Keratinocyte (primary cell): ENCODE results near the gene CHST12. TPM values are rescaled to one million over a fixed set of nuclear protein-coding genes. Genes with fewer than 3 reads are reported as not detected.

Experiments used
- DNase-seq: peaks from one replicate; pipeline ENCODE4 v3.0.0-alpha.2; 2011; ENCODE audit warnings: low read depth, missing footprints, low spot score
- FAIRE-seq: peaks from 2 replicates; lab custom pipeline; 2011; peaks lifted over from hg19 to GRCh38; lab: Jason Lieb, UNC
- H2AFZ ChIP-seq: 2 replicates; pipeline ENCODE4 v1.6.0; 2012; ENCODE audit warnings: low read length, control low read depth, inconsistent platforms; ENCODE audit not compliant: control insufficient read depth
- H3K27ac ChIP-seq: 2 replicates; pipeline ENCODE4 v1.5.1; 2011; ENCODE audit warnings: low read length; ENCODE audit not compliant: control insufficient read depth, insufficient read depth
- H3K27me3 ChIP-seq: 3 replicates; pipeline ENCODE4 v1.6.0; 2011; ENCODE audit warnings: low read length; ENCODE audit not compliant: control insufficient read depth, insufficient read depth; ENCODE audit errors: extremely low read depth
- H3K36me3 ChIP-seq, 2 experiments: 2 replicates in 1 of 2; 3 replicates in 1 of 2; pipeline ENCODE4 v1.5.1; 2011; ENCODE audit warnings: low read length in 2 of 2, mild to moderate bottlenecking in 1 of 2; ENCODE audit not compliant: control insufficient read depth in 2 of 2, insufficient read depth in 2 of 2; ENCODE audit errors: extremely low read depth in 1 of 2
- H3K4me1 ChIP-seq: 3 replicates; pipeline ENCODE4 v1.5.1; 2011; ENCODE audit warnings: low read length; ENCODE audit not compliant: control insufficient read depth, insufficient read depth; ENCODE audit errors: extremely low read depth
- H3K4me2 ChIP-seq: 3 replicates; pipeline ENCODE4 v1.6.0; 2011; ENCODE audit warnings: low read depth, low read length; ENCODE audit not compliant: control insufficient read depth, insufficient read depth; ENCODE audit errors: extremely low read depth
- H3K4me3 ChIP-seq, 3 experiments: fragments of 200-600 bp in 1 of 3; sonication (generic) in 1 of 3; 2 replicates in 2 of 3; 3 replicates in 1 of 3; pipeline ENCODE4 v1.5.1; 2011 to 2016; ENCODE audit warnings: low read length in 3 of 3, mild to moderate bottlenecking in 3 of 3, control low read depth in 2 of 3, inconsistent platforms in 1 of 3, low read depth in 1 of 3, mixed read lengths in 1 of 3, mixed run types in 1 of 3, moderate library complexity in 1 of 3; ENCODE audit not compliant: control insufficient read depth in 2 of 3, insufficient read depth in 2 of 3; ENCODE audit errors: extremely low read depth in 1 of 3
- H3K79me2 ChIP-seq: 2 replicates; pipeline ENCODE4 v1.6.0; 2012; ENCODE audit warnings: low read length; ENCODE audit not compliant: control insufficient read depth, insufficient read depth
- H3K9ac ChIP-seq: 3 replicates; pipeline ENCODE4 v1.6.0; 2011; ENCODE audit warnings: low read length; ENCODE audit not compliant: control insufficient read depth, insufficient read depth; ENCODE audit errors: extremely low read depth
- H3K9me1 ChIP-seq: 3 replicates; pipeline ENCODE4 v1.6.0; 2011; ENCODE audit warnings: low read length; ENCODE audit not compliant: control insufficient read depth, insufficient read depth; ENCODE audit errors: extremely low read depth
- H3K9me3 ChIP-seq: 2 replicates; pipeline ENCODE4 v1.5.1; 2012; ENCODE audit warnings: low read depth, low read length; ENCODE audit not compliant: control insufficient read depth
- H4K20me1 ChIP-seq: 3 replicates; pipeline ENCODE4 v1.6.0; 2011; ENCODE audit warnings: low read length; ENCODE audit not compliant: control insufficient read depth, insufficient read depth; ENCODE audit errors: extremely low read depth
- CTCF ChIP-seq, 3 experiments: IDR thresholded peaks in 1 of 3; conservative IDR thresholded peaks in 1 of 3; optimal IDR thresholded peaks in 1 of 3; 2 replicates in 2 of 3; 3 replicates in 1 of 3; pipeline versions ENCODE3 to v1.5.1; 2011; ENCODE audit warnings: low read length in 3 of 3, mild to moderate bottlenecking in 3 of 3, moderate library complexity in 2 of 3, control low read depth in 1 of 3, inconsistent platforms in 1 of 3; ENCODE audit not compliant: insufficient read depth in 2 of 3; ENCODE audit errors: extremely low read depth in 1 of 3
- EZH2 ChIP-seq: IDR thresholded peaks from one replicate; pipeline ENCODE4 v1.6.1; 2012; ENCODE audit warnings: inconsistent platforms, mild to moderate bottlenecking, low read length, moderate library complexity
- dilution Hi-C: fragments of 300-500 bp; cut with MboI; formaldehyde crosslinking; loops from one replicate; pipeline ENCODE4 v1.7.0; 2020; ENCODE audit warnings: low sequenced_read_pairs; ENCODE audit not compliant: extremely low pct_ligation_motif_present
- polyA plus RNA-seq, 5 experiments: library from polyadenylated mRNA; depleted of rRNA in 3 of 5; stranded (reverse) in 3 of 5; stranded (forward) in 1 of 5; unstranded in 1 of 5; fragments of >200 nt; gene quantifications; 1 replicate in 1 of 5; 2 replicates in 3 of 5; 3 replicates in 1 of 5; pipeline versions ENCODE4 v1.2.1 to v1.2.3, GENCODE V29; 2011 to 2012; ENCODE audit warnings: missing spikeins in 2 of 5, low read depth in 1 of 5, low replicate concordance in 1 of 5

Gene CHST12
- polyA plus RNA-seq, 1 donor (not counting 4 experiments of a cell fraction or from before 2014, with no cell fraction given), result 5.0 TPM

- H2AFZ ChIP-seq, result no peak overlapping the region
- no peaks in the 10 kb centered on the region for H3K4me1 ChIP-seq
- H3K9me1 ChIP-seq, result no peaks in the 10 kb centered on the region
- dilution Hi-C loops, result no loop called here
- H3K4me2 ChIP-seq, result no peak overlapping the region
- H3K27me3 ChIP-seq, result peaks cover 19% of the 10 kb centered on the region
- no peaks in the 10 kb centered on the region for H3K79me2 ChIP-seq
- no peak overlapping the region for H3K9ac ChIP-seq
- H3K9me3 ChIP-seq, result no peaks in the 10 kb centered on the region
- no peak overlapping the region for H3K27ac ChIP-seq
- FAIRE-seq (no peak), DNase-seq (no peak)
- H3K36me3 ChIP-seq, result no peaks in the 10 kb centered on the region
- no peak for TF ChIP-seq CTCF (optimal IDR thresholded peaks at IDR 0.05 in 1 of 3, IDR thresholded peaks at IDR 0.05 in 1 of 3, conservative IDR thresholded peaks at IDR 0.05 in 1 of 3; ENCODE audit: extremely low read depth in 1 of 3, insufficient read depth in 2 of 3, low read length in 3 of 3)
- no peak for TF ChIP-seq EZH2
- no peak overlapping the region for H3K4me3 ChIP-seq
- no peaks in the 10 kb centered on the region for H4K20me1 ChIP-seq
Measured at GRCh38 chr7:2478399-2478785, 75.0 kb downstream of the CHST12 start.

GRCh38 chr7:2478800-2479199 is 75.4 kb downstream of the CHST12 start:
- Histone ChIP-seq H3K4me3 (no peak overlapping the region), H3K9me1 (no peaks in the 10 kb centered on the region), H3K27me3 (peaks cover 21% of the 10 kb centered on the region), H3K4me1 (no peaks in the 10 kb centered on the region), H3K27ac (no peak overlapping the region), H2AFZ (no peak overlapping the region), H3K9me3 (no peaks in the 10 kb centered on the region), H3K4me2 (no peak overlapping the region), H3K9ac (no peak overlapping the region), H4K20me1 (no peaks in the 10 kb centered on the region), H3K36me3 (no peaks in the 10 kb centered on the region), H3K79me2 (no peaks in the 10 kb centered on the region)
- FAIRE-seq (no peak), DNase-seq (no peak)
- TF ChIP-seq EZH2 (no peak), CTCF (optimal IDR thresholded peaks at IDR 0.05 in 1 of 3, IDR thresholded peaks at IDR 0.05 in 1 of 3, conservative IDR thresholded peaks at IDR 0.05 in 1 of 3; ENCODE audit: extremely low read depth in 1 of 3, insufficient read depth in 2 of 3, low read length in 3 of 3) (no peak)
- dilution Hi-C loops, result no loop called here
